ENCODE measurements around the gene DEDD. TPM values are rescaled to one million over a fixed set of nuclear protein-coding genes. Genes with fewer than 3 reads are reported as not detected.

Gene DEDD
- polyA plus RNA-seq, 3 donors = 40.9 to 56.3 (median 42.2) TPM

GRCh38 chr1:161177936-161178244, 45.4 kb upstream of the DEDD start:
- no peak for TF ChIP-seq CTCF (IDR thresholded peaks at IDR 0.05)
- DNase-seq = no peak
- H4K20me1 ChIP-seq (ENCODE audit: insufficient read depth, low read length) = no peaks in the 10 kb centered on the region
- Mint-ChIP-seq H3K27ac (peak overlapping the region; percentile 95 to 100 (median 99)), H3K4me3 (peak overlapping the region; percentile 99 to 100), H3K27me3 (ENCODE audit: low read depth in 3 of 3) (no peaks in the 10 kb centered on the region), H3K36me3 (peaks cover 29 to 34% of the 10 kb centered on the region in 2 donors), H3K4me1 (peaks cover 48% of the 10 kb centered on the region), H3K9me3 (no peaks in the 10 kb centered on the region)
- peak overlapping the region; percentile 71 to 90 for H3K27ac ChIP-seq (ENCODE audit: low read depth in 1 of 2, low read length in 2 of 2)
- H3K4me2 ChIP-seq (replicated peaks; ENCODE audit: extremely low read depth, low read length, poor library complexity, severe bottlenecking) = peak overlapping the region; percentile 93
- WGBS (ENCODE audit: insufficient coverage) = 77% methylated on average over 4 of the region's 9 CpGs
- H3K79me2 ChIP-seq (ENCODE audit: insufficient read depth, low read length) = peaks cover 19% of the 10 kb centered on the region
- H3K4me1 ChIP-seq (ENCODE audit: control insufficient read depth in 1 of 2, insufficient read depth in 2 of 2, low read length in 2 of 2) = peaks cover 44 to 50% of the 10 kb centered on the region in 2 donors
- peak overlapping the region; percentile 66 to 95 (median 78) for H3K4me3 ChIP-seq (replicated peaks in 1 of 3; ENCODE audit: low read depth in 2 of 3, low read length in 3 of 3)
- peaks cover 28 to 31% of the 10 kb centered on the region in 2 donors for H3K36me3 ChIP-seq (replicated peaks in 1 of 2; ENCODE audit: control insufficient read depth in 1 of 2, insufficient read depth in 2 of 2, low read length in 2 of 2)
- no peaks in the 10 kb centered on the region for H3K9me3 ChIP-seq (replicated peaks in 1 of 2; ENCODE audit: control insufficient read depth in 1 of 2, insufficient read depth in 1 of 2, low read length in 2 of 2)
- no peaks in the 10 kb centered on the region for H3K27me3 ChIP-seq (ENCODE audit: control insufficient read depth in 2 of 2, insufficient read depth in 2 of 2, low read length in 2 of 2)
- H2AFZ ChIP-seq (ENCODE audit: insufficient read depth, low read depth, low read length, poor library complexity, severe bottlenecking) = peak overlapping the region; percentile 94
- peak overlapping the region; percentile 83 for H3K9ac ChIP-seq (ENCODE audit: insufficient read depth, low read length, poor library complexity, severe bottlenecking)
- intact Hi-C loops (cut with micrococcal nuclease) = no loop called here

- Mint-ChIP-seq H3K4me3 (peak within 1 kb of the TSS; percentile 99 to 100), H3K4me1 (peaks cover 42% of the 10 kb centered on the region), H3K36me3 (peaks cover 34 to 39% of the 10 kb centered on the region in 2 donors), H3K27me3 (ENCODE audit: low read depth in 3 of 3) (no peaks in the 10 kb centered on the region), H3K27ac (peak within 1 kb of the TSS; percentile 95 to 100 (median 99)), H3K9me3 (no peaks in the 10 kb centered on the region)
- Histone ChIP-seq H3K4me2 (replicated peaks; ENCODE audit: extremely low read depth, low read length, poor library complexity, severe bottlenecking) (peak within 1 kb of the TSS; percentile 93), H3K79me2 (ENCODE audit: insufficient read depth, low read length) (peaks cover 19% of the 10 kb centered on the region), H4K20me1 (ENCODE audit: insufficient read depth, low read length) (no peaks in the 10 kb centered on the region), H3K9me3 (replicated peaks in 1 of 2; ENCODE audit: control insufficient read depth in 1 of 2, insufficient read depth in 1 of 2, low read length in 2 of 2) (no peaks in the 10 kb centered on the region), H3K4me3 (replicated peaks in 1 of 3; ENCODE audit: low read depth in 2 of 3, low read length in 3 of 3) (peak within 1 kb of the TSS; percentile 66 to 95 (median 78)), H3K4me1 (ENCODE audit: control insufficient read depth in 1 of 2, insufficient read depth in 2 of 2, low read length in 2 of 2) (peaks cover 38 to 44% of the 10 kb centered on the region in 2 donors), H2AFZ (ENCODE audit: insufficient read depth, low read depth, low read length, poor library complexity, severe bottlenecking) (peak within 1 kb of the TSS; percentile 94), H3K27ac (ENCODE audit: low read depth in 1 of 2, low read length in 2 of 2) (peak within 1 kb of the TSS; percentile 71 to 90), H3K36me3 (replicated peaks in 1 of 2; ENCODE audit: control insufficient read depth in 1 of 2, insufficient read depth in 2 of 2, low read length in 2 of 2) (peaks cover 34 to 36% of the 10 kb centered on the region in 2 donors), H3K9ac (ENCODE audit: insufficient read depth, low read length, poor library complexity, severe bottlenecking) (peak within 1 kb of the TSS; percentile 83), H3K27me3 (ENCODE audit: control insufficient read depth in 2 of 2, insufficient read depth in 2 of 2, low read length in 2 of 2) (no peaks in the 10 kb centered on the region)
- peak; percentile 19 for TF ChIP-seq CTCF (IDR thresholded peaks at IDR 0.05)
- peak; percentile 75 to 77 (median 75) for DNase-seq
- 6% methylated on average over 42 of the region's 50 CpGs for WGBS (ENCODE audit: insufficient coverage)
- intact Hi-C loops (cut with micrococcal nuclease) = no loop called here
Observed at GRCh38 chr1:161177112-161177935, 44.9 kb upstream of the DEDD start, which contains the start of gene B4GALT3. Gene B4GALT3 (minus strand): TSS chr1:161177507. CDS start chr1:161176060, 1,447 bp downstream.
